ENCODE results near the gene NAA25. TPM values are rescaled to one million over a fixed set of nuclear protein-coding genes. Genes with fewer than 3 reads are reported as not detected.
A peak's percentile ranks its signal among the peaks of the same experiment; 100 is the strongest.

Gene NAA25
- total RNA-seq, 1 donor from 2014 or later: 32.8 TPM

- H3K79me2 ChIP-seq (ENCODE audit: insufficient read depth, low read length): peaks cover 69% of the 10 kb centered on the region
- H3K27me3 Mint-ChIP-seq (ENCODE audit: low read depth, unreplicated experiment): no peaks in the 10 kb centered on the region
- no peak for FAIRE-seq
These were observed 20.7 kb downstream of the NAA25 start for GRCh38 chr12:112087851-112088250.

GRCh38 chr12:112087055-112087850 lies 21.3 kb downstream of the NAA25 start:
- Histone ChIP-seq H4K20me1 (ENCODE audit: insufficient read depth, low read length) (peaks cover 38% of the 10 kb centered on the region), H3K36me3 (ENCODE audit: insufficient read depth, low read length) (peaks cover 37% of the 10 kb centered on the region), H3K9me3 (ENCODE audit: insufficient read depth, low read depth, low read length) (no peaks in the 10 kb centered on the region), H3K79me2 (ENCODE audit: insufficient read depth, low read length) (peaks cover 68% of the 10 kb centered on the region), H3K9ac (ENCODE audit: low read length) (no peak overlapping the region), H3K27ac (ENCODE audit: low read depth, low read length) (no peak overlapping the region), H2AFZ (ENCODE audit: low read depth, low read length) (no peak overlapping the region), H3K4me1 (ENCODE audit: insufficient read depth, low read length) (peaks cover 5% of the 10 kb centered on the region), H3K4me2 (ENCODE audit: low read length) (no peak overlapping the region), H3K4me3 (ENCODE audit: insufficient read depth, low read depth, low read length) (no peak overlapping the region), H3K27me3 (ENCODE audit: insufficient read depth, low read length) (no peaks in the 10 kb centered on the region)
- H3K27ac Mint-ChIP-seq (ENCODE audit: unreplicated experiment): no peak overlapping the region
- FAIRE-seq (no peak), DNase-seq (ENCODE audit: low read depth) (no peak)
- H3K4me3 Mint-ChIP-seq (ENCODE audit: unreplicated experiment): no peak overlapping the region
- no peaks in the 10 kb centered on the region for H3K9me3 Mint-ChIP-seq (ENCODE audit: unreplicated experiment)
- H3K27me3 Mint-ChIP-seq (ENCODE audit: low read depth, unreplicated experiment): no peaks in the 10 kb centered on the region
- H3K4me1 Mint-ChIP-seq (ENCODE audit: low read depth, unreplicated experiment): peaks cover 6% of the 10 kb centered on the region
- TF ChIP-seq CTCF (IDR thresholded peaks at IDR 0.05; ENCODE audit: insufficient read depth, low read depth, low read length) (peak; percentile 6), EZH2 (IDR thresholded peaks at IDR 0.05; ENCODE audit: insufficient read depth, low read length) (no peak)
- H3K36me3 Mint-ChIP-seq (ENCODE audit: low read depth, unreplicated experiment): peaks cover 4% of the 10 kb centered on the region

More at GRCh38 chr12:112087851-112088250, 20.7 kb downstream of the NAA25 start:
- Histone ChIP-seq H3K9me3 (ENCODE audit: insufficient read depth, low read depth, low read length) (no peaks in the 10 kb centered on the region), H3K4me1 (ENCODE audit: insufficient read depth, low read length) (peaks cover 5% of the 10 kb centered on the region), H3K27ac (ENCODE audit: low read depth, low read length) (no peak overlapping the region), H3K4me2 (ENCODE audit: low read length) (no peak overlapping the region), H3K27me3 (ENCODE audit: insufficient read depth, low read length) (no peaks in the 10 kb centered on the region), H2AFZ (ENCODE audit: low read depth, low read length) (no peak overlapping the region), H3K4me3 (ENCODE audit: insufficient read depth, low read depth, low read length) (no peak overlapping the region), H3K36me3 (ENCODE audit: insufficient read depth, low read length) (peaks cover 36% of the 10 kb centered on the region), H3K9ac (ENCODE audit: low read length) (no peak overlapping the region), H4K20me1 (ENCODE audit: insufficient read depth, low read length) (peaks cover 39% of the 10 kb centered on the region)
- no peak for TF ChIP-seq EZH2 (IDR thresholded peaks at IDR 0.05; ENCODE audit: insufficient read depth, low read length)
- TF ChIP-seq CTCF (IDR thresholded peaks at IDR 0.05; ENCODE audit: insufficient read depth, low read depth, low read length): no peak
- Mint-ChIP-seq H3K4me1 (ENCODE audit: low read depth, unreplicated experiment) (peaks cover 6% of the 10 kb centered on the region), H3K36me3 (ENCODE audit: low read depth, unreplicated experiment) (peaks cover 4% of the 10 kb centered on the region), H3K27ac (ENCODE audit: unreplicated experiment) (no peak overlapping the region), H3K9me3 (ENCODE audit: unreplicated experiment) (no peaks in the 10 kb centered on the region), H3K4me3 (ENCODE audit: unreplicated experiment) (no peak overlapping the region)
- DNase-seq (ENCODE audit: low read depth): peak; percentile 32

- H3K27me3 Mint-ChIP-seq (ENCODE audit: low read depth, unreplicated experiment): no peaks in the 10 kb centered on the region
- H3K27me3 ChIP-seq (ENCODE audit: insufficient read depth, low read length): no peaks in the 10 kb centered on the region
- H3K4me3 Mint-ChIP-seq (ENCODE audit: unreplicated experiment): no peak overlapping the region
- H3K4me2 ChIP-seq (ENCODE audit: low read length): no peak overlapping the region
- H3K9me3 ChIP-seq (ENCODE audit: insufficient read depth, low read depth, low read length): no peaks in the 10 kb centered on the region
- peaks cover 52% of the 10 kb centered on the region for H3K36me3 ChIP-seq (ENCODE audit: insufficient read depth, low read length)
- no peaks in the 10 kb centered on the region for H3K4me1 Mint-ChIP-seq (ENCODE audit: low read depth, unreplicated experiment)
- no peaks in the 10 kb centered on the region for H3K9me3 Mint-ChIP-seq (ENCODE audit: unreplicated experiment)
- FAIRE-seq: no peak
- no peak overlapping the region for H2AFZ ChIP-seq (ENCODE audit: low read depth, low read length)
- DNase-seq (ENCODE audit: low read depth): no peak
- no peaks in the 10 kb centered on the region for H3K4me1 ChIP-seq (ENCODE audit: insufficient read depth, low read length)
- H3K27ac Mint-ChIP-seq (ENCODE audit: unreplicated experiment): no peak overlapping the region
- peaks cover 3% of the 10 kb centered on the region for H3K79me2 ChIP-seq (ENCODE audit: insufficient read depth, low read length)
- peaks cover 20% of the 10 kb centered on the region for H3K36me3 Mint-ChIP-seq (ENCODE audit: low read depth, unreplicated experiment)
- H4K20me1 ChIP-seq (ENCODE audit: insufficient read depth, low read length): peaks cover 5% of the 10 kb centered on the region
- H3K9ac ChIP-seq (ENCODE audit: low read length): no peak overlapping the region
- no peak for TF ChIP-seq CTCF (IDR thresholded peaks at IDR 0.05; ENCODE audit: insufficient read depth, low read depth, low read length)
- TF ChIP-seq EZH2 (IDR thresholded peaks at IDR 0.05; ENCODE audit: insufficient read depth, low read length): no peak
- no peak overlapping the region for H3K27ac ChIP-seq (ENCODE audit: low read depth, low read length)
- H3K4me3 ChIP-seq (ENCODE audit: insufficient read depth, low read depth, low read length): no peak overlapping the region
These were observed 42.0 kb downstream of the NAA25 start for GRCh38 chr12:112066566-112066965.
